ENCODE results near the gene NAA60. TPM values are rescaled to one million over a fixed set of nuclear protein-coding genes. Genes with fewer than 3 reads are reported as not detected.
A peak's percentile ranks its signal among the peaks of the same experiment; 100 is the strongest.
"Not testable (repeated sequence)": the region's sequence is repeated elsewhere in the genome, so short reads cannot be mapped to it uniquely, and the experiment has no call there.

The NAA60 gene
- total and polyA plus RNA-seq, 3 donors from 2014 or later: 61.8 to 120 (median 99.2) TPM

DNA sequence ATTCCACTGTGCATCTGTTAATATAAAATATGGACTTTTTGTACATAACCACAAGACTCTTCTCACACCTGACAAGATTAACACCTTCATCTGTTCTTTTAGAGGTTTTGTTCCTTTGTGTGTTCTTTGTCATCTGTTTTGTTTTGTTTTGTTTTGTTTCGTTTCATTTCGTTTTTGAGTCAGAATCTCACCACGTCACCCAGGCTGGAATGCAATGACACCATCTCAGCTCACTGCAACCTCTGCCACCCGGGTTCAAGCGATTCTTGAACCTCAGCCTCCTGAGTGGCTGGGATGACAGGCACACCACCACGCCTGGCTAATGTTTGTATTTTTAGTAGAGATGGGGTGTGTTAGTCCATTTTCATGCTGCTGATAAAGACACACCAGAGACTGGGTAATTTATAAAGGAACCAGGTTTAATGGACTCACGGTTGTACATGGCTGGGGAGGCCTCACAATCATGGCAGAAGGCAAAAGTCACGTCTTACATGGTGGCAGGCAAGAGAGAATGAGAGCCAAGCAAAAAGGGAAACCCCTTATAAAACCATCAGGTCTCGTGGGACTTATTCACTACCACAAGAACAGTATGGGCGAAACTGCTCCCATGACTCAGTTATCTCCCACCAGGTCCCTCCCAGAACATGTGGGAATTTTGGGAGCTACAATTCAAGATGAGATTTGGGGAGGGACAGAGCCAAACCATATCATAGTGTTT is 29.6 kb downstream of the NAA60 start:
- TF ChIP-seq, protein P1, sequence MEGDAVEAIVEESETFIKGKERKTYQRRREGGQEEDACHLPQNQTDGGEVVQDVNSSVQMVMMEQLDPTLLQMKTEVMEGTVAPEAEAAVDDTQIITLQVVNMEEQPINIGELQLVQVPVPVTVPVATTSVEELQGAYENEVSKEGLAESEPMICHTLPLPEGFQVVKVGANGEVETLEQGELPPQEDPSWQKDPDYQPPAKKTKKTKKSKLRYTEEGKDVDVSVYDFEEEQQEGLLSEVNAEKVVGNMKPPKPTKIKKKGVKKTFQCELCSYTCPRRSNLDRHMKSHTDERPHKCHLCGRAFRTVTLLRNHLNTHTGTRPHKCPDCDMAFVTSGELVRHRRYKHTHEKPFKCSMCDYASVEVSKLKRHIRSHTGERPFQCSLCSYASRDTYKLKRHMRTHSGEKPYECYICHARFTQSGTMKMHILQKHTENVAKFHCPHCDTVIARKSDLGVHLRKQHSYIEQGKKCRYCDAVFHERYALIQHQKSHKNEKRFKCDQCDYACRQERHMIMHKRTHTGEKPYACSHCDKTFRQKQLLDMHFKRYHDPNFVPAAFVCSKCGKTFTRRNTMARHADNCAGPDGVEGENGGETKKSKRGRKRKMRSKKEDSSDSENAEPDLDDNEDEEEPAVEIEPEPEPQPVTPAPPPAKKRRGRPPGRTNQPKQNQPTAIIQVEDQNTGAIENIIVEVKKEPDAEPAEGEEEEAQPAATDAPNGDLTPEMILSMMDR (IDR thresholded peaks at IDR 0.05): no peak
- no peak for TF ChIP-seq POLR2A (IDR thresholded peaks at IDR 0.05)
- Histone ChIP-seq H3K4me1 (peaks cover 18% of the 10 kb centered on the region), H3K27ac (no peak overlapping the region), H3K4me3 (no peak overlapping the region), H3K36me3 (ENCODE audit: low read depth, missing control alignments) (no peaks in the 10 kb centered on the region), H3K9me3 (no peaks in the 10 kb centered on the region), H3K27me3 (no peaks in the 10 kb centered on the region)
- intact Hi-C loops (cut with DNase I; ENCODE audit: low total_unique reads): no loop called here
- no peak for DNase-seq
- 82 to 89% methylated on average over 10 of the region's 10 CpGs for WGBS, 2 donors

DNA sequence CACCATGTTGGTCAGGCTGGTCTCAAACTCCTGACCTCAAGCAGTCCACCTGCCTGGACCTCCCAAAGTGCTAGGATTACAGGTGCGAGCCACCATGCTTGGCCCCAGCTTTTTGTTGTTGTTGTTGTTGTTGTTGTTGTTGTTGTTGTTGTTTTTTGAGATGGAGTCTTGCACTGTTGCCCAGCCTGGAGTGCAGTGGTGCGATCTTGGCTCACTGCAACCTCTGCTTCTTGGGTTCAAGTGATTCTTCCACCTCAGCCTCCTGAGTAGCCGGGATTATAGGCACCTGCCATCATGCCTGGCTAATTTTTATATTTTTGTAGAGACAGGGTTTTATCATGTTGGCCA is 30.1 kb downstream of the NAA60 start:
- intact Hi-C loops (cut with DNase I; ENCODE audit: low total_unique reads): not testable (repeated sequence)

DNA sequence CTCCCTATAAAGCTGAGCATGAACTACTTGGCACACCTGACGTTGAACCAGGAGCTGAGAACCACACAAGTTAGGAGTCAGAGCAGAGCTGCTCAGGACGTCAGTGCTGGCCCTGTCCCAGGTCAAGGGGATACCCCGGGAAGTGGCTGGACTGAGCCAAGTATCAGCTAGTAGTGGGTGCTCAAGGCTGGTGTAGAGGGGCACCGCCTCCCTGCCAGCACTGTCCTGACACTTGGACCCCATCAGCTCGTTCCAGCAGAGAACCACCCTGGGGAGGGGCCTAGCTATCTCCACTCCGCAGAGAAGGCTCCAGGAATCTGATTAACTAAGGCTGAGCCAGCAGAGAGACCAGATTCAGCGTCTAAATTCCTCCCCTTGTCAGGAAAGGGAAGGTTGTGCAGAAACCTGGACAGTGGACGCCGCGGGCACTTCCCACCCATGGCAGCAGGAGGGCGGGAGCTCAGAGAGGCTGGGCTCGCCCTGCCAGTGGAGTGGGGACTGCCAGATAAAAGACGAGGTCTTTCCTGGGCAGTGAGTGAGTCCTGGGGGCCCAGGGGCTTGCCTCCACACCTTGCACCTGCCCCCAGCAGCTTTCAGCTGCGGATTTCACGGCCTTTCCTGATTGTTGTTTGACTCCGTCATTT is 30.8 kb downstream of the NAA60 start:
- peaks cover 10% of the 10 kb centered on the region for H3K4me1 ChIP-seq
- intact Hi-C loops (cut with DNase I; ENCODE audit: low total_unique reads): no loop called here
- 58 to 66% methylated on average over 11 to 16 of the region's 16 CpGs for WGBS, 2 donors
- no peaks in the 10 kb centered on the region for H3K9me3 ChIP-seq
- DNase-seq: peak; percentile 57
- no peak for TF ChIP-seq POLR2A (IDR thresholded peaks at IDR 0.05)
- TF ChIP-seq, protein P1 (IDR thresholded peaks at IDR 0.05): no peak
- no peak overlapping the region for H3K4me3 ChIP-seq
- H3K27ac ChIP-seq: peak overlapping the region in 1 of 2 donors; percentile 13
- H3K27me3 ChIP-seq: no peaks in the 10 kb centered on the region
- no peaks in the 10 kb centered on the region for H3K36me3 ChIP-seq (ENCODE audit: low read depth, missing control alignments)

More for the DNA sequence above, 30.1 kb downstream of the NAA60 start:
- H3K9me3 ChIP-seq; H3K27ac ChIP-seq; H3K4me3 ChIP-seq; DNase-seq; H3K36me3 ChIP-seq (ENCODE audit: low read depth, missing control alignments); H3K27me3 ChIP-seq: not testable (repeated sequence)
- 93 to 100% methylated on average over 3 of the region's 3 CpGs for WGBS, 2 donors
- H3K4me1 ChIP-seq: peaks cover 14% of the 10 kb centered on the region

DNA sequence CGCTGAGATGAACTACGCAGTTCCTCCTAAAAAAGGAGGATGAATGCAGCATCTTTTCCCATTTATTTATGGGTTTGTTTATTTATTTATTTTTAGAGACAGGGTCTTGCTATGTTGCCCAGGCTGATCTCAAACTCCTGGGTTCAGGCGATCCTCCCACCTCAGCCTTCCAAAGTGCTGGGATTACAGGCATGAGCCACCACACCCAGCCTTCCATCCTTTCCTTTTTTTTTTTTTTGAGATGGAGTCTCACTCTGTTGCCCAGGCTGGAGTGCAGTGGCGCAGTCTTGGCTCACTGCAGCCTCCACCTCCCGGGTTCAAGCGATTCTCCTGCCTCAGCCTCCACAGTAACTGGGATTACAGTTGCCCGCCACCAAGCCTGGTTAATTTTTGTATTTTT is 31.4 kb downstream of the NAA60 start:
- H3K27ac ChIP-seq; H3K27me3 ChIP-seq; H3K4me1 ChIP-seq; H3K9me3 ChIP-seq; H3K36me3 ChIP-seq (ENCODE audit: low read depth, missing control alignments); H3K4me3 ChIP-seq; intact Hi-C loops (cut with DNase I; ENCODE audit: low total_unique reads); DNase-seq: not testable (repeated sequence)
- WGBS, 2 donors: 92 to 96% methylated on average over 7 of the region's 7 CpGs

DNA sequence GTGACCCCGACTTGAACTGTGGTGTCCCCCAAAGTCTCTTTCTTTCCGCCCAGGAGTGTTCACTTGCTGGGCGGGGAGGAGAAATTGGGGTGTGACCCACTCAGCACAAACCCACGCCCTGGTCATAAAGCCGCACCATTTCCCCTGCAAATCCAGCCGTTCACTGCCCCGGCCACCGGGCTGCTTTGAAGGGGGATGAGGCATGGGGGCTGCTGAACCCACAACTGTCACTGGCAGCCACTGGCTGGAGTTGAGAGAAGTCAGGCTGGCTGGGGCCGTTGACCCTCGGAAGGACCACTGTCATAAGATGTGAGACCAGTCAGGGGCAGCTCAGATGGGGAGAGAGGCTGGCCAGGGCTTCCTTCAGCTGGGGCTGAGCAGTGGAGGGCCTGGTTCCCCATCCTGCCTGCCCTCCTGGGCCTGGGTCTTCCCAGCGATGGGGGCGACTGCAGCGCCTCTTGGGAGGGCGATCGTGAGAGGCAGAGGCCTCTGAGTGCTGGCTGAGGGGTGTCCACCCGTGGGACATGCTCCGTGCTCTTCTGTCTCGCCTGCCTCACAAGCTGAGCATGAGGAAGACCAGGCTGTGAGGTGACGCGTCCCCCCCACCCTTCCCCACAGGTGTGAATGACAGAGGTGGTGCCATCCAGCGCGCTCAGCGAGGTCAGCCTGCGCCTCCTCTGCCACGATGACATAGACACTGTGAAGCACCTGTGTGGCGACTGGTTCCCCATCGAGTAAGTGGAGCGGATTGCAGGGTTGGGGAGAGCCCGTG is 32.3 kb downstream of the NAA60 start:
- TF ChIP-seq POLR2A (IDR thresholded peaks at IDR 0.05): no peak
- TF ChIP-seq, protein P1 (IDR thresholded peaks at IDR 0.05): no peak
- H3K4me3 ChIP-seq: no peak overlapping the region
- intact Hi-C loops (cut with DNase I; ENCODE audit: low total_unique reads): no loop called here
- H3K27me3 ChIP-seq: no peaks in the 10 kb centered on the region
- no peak for DNase-seq
- no peaks in the 10 kb centered on the region for H3K9me3 ChIP-seq
- H3K27ac ChIP-seq: no peak overlapping the region
- peaks cover 10% of the 10 kb centered on the region for H3K4me1 ChIP-seq
- H3K36me3 ChIP-seq (ENCODE audit: low read depth, missing control alignments): no peaks in the 10 kb centered on the region
- 91 to 94% methylated on average over 13 to 27 of the region's 29 CpGs for WGBS, 2 donors
